Stomach (tissue), 9 donors: Measurements from ENCODE around the gene AGRP. TPM values are rescaled to one million over a fixed set of nuclear protein-coding genes. Genes with fewer than 3 reads are reported as not detected.

ENCODE experiments used
- DNase-seq, 2 donors: peaks; one replicate each; pipeline versions ENCODE4 v3.0.0 to v3.0.0-alpha.2; 2013 to 2019
- H3K27ac ChIP-seq, 5 donors: fragments of 200-600 bp in 4 of 5; sonication (generic) in 4 of 5; one replicate each; pipeline ENCODE4 v1.5.1; 2013 to 2019; ENCODE audit warnings: mild to moderate bottlenecking in 1 of 5, moderate library complexity in 1 of 5
- H3K27me3 ChIP-seq, 3 donors: fragments of 200-600 bp; sonication (generic); one replicate each; pipeline ENCODE4 v1.5.1; 2017 to 2019; ENCODE audit warnings: mixed run types in 1 of 3
- H3K36me3 ChIP-seq, 4 donors: fragments of 200-600 bp; sonication (generic); 1 replicate in 3 of 4; 2 replicates in 1 of 4; pipeline ENCODE4 v1.5.1; 2016 to 2019
- H3K4me1 ChIP-seq, 4 donors: fragments of 200-600 bp; sonication (generic); one replicate each; pipeline ENCODE4 v1.5.1; 2016 to 2019
- H3K4me3 ChIP-seq, 4 donors: fragments of 200-600 bp; sonication (generic) in 3 of 4; one replicate each; pipeline ENCODE4 v1.5.1; 2016 to 2019; ENCODE audit warnings: mild to moderate bottlenecking in 1 of 4
- H3K9me3 ChIP-seq, 4 donors: fragments of 200-600 bp; sonication (generic); one replicate each; pipeline ENCODE4 v1.5.1; 2016 to 2019
- CTCF ChIP-seq, 7 experiments: fragments of 450-650 bp in 4 of 7; fragments of 200-600 bp in 3 of 7; sonication (generic) in 3 of 7; IDR thresholded peaks; one replicate each; pipeline ENCODE4 v1.5.1; 2016 to 2019; ENCODE audit warnings: antibody characterized with exemption in 7 of 7, control low read depth in 2 of 7, mild to moderate bottlenecking in 1 of 7
- EP300 ChIP-seq: sonication (generic); formaldehyde crosslinking; IDR thresholded peaks from one replicate; pipeline ENCODE4 v1.6.1; 2017; ENCODE audit warnings: antibody characterized with exemption
- POLR2A ChIP-seq, 4 donors: fragments of 450-650 bp; IDR thresholded peaks; one replicate each; pipeline ENCODE4 v1.6.1; 2016; ENCODE audit warnings: antibody characterized with exemption in 4 of 4, control low read depth in 2 of 4, mild to moderate bottlenecking in 1 of 4, moderate library complexity in 1 of 4
- POLR2AphosphoS5 ChIP-seq, 3 donors: sonication (generic); formaldehyde crosslinking; IDR thresholded peaks; one replicate each; pipeline ENCODE4 v1.6.1; 2016; ENCODE audit warnings: antibody characterized with exemption in 3 of 3
- WGBS, 5 donors: extraction: QIAGEN DNeasy Blood & Tissue Kit in 3 of 5; methylation state at CpG; one replicate each; pipeline versions ENCODE4 v1.1.5 to v1.1.7; 2013 to 2018; 5-methylcytosine and 5-hydroxymethylcytosine counted together
- intact Hi-C: fragments of 100-400 bp; cut with DNase I; formaldehyde crosslinking; loops from one replicate; pipeline ENCODE4 v1.15.1; 2023; ENCODE audit warnings: low total_unique reads
- polyA plus RNA-seq, 3 donors: library from polyadenylated mRNA; stranded (reverse); fragments of 200-250 nt; gene quantifications; one replicate each; pipeline ENCODE4 v1.2.3, GENCODE V29; 2013
- total RNA-seq, 5 donors: library from RNA; depleted of rRNA; stranded (reverse); fragments of >200 nt; gene quantifications; one replicate each; pipeline versions ENCODE4 v1.1.0 to v1.2.3, GENCODE V29; 2014 to 2016
- donor health status: healthy with polysubstance abuse.
- donor health status: Bipolar disorder and iron deficiency.
- donor health status: healthy.

AGRP gene
- total and polyA plus RNA-seq, 8 donors, result not detected

GRCh38 chr16:67528870-67529581 lies 45.7 kb upstream of the AGRP start:
- Histone ChIP-seq H3K27me3 (no peaks in the 10 kb centered on the region), H3K4me3 (peak overlapping the region; percentile 70 to 93 (median 84)), H3K9me3 (no peaks in the 10 kb centered on the region), H3K36me3 (no peaks in the 10 kb centered on the region), H3K27ac (peak overlapping the region; percentile 86 to 93 (median 89)), H3K4me1 (peaks cover 15 to 56% (median 52%) of the 10 kb centered on the region in 4 donors)
- intact Hi-C loops, result no loop called here
- peak in 2 of 3 donors; percentile 4 to 53 for TF ChIP-seq POLR2AphosphoS5 (IDR thresholded peaks at IDR 0.05)
- no peak for TF ChIP-seq CTCF (IDR thresholded peaks at IDR 0.05)
- TF ChIP-seq POLR2A (IDR thresholded peaks at IDR 0.05), result no peak
- no peak for TF ChIP-seq EP300
- DNase-seq, result peak in 1 of 2 donors; percentile 73
- WGBS, 5 donors, result 0 to 6% (median 1%) methylated on average over 1 to 64 of the region's 65 CpGs

- Histone ChIP-seq H3K4me3 (peak within 1 kb of the TSS; percentile 70 to 93 (median 84)), H3K4me1 (peaks cover 15 to 54% (median 51%) of the 10 kb centered on the region in 4 donors), H3K27ac (peak within 1 kb of the TSS; percentile 86 to 93 (median 89)), H3K9me3 (no peaks in the 10 kb centered on the region), H3K36me3 (no peaks in the 10 kb centered on the region), H3K27me3 (no peaks in the 10 kb centered on the region)
- intact Hi-C loops, result no loop called here
- TF ChIP-seq POLR2AphosphoS5 (IDR thresholded peaks at IDR 0.05), result no peak
- peak; percentile 65 to 84 for DNase-seq
- 2 to 34% (median 22%) methylated on average over 11 to 42 of the region's 45 CpGs for WGBS, 5 donors
Measured at GRCh38 chr16:67528222-67528869, 45.0 kb upstream of the AGRP start, which contains the start of gene RIPOR1. TSS of gene RIPOR1 (plus strand) at chr16:67528829. CDS start at chr16:67538447, 9,618 bp downstream.

- Histone ChIP-seq H3K27me3 (no peaks in the 10 kb centered on the region), H3K4me3 (no peak overlapping the region), H3K27ac (no peak overlapping the region), H3K9me3 (no peaks in the 10 kb centered on the region), H3K4me1 (peaks cover 13 to 40% (median 35%) of the 10 kb centered on the region in 4 donors), H3K36me3 (no peaks in the 10 kb centered on the region)
- TF ChIP-seq CTCF (IDR thresholded peaks at IDR 0.05) (no peak), POLR2A (IDR thresholded peaks at IDR 0.05) (no peak), POLR2AphosphoS5 (IDR thresholded peaks at IDR 0.05) (no peak), EP300 (no peak)
- WGBS, 5 donors, result 40 to 63% (median 61%) methylated on average over 3 of the region's 3 CpGs
- DNase-seq, result no peak
- intact Hi-C loops, result no loop called here
Measured at GRCh38 chr16:67526149-67526791, 42.9 kb upstream of the AGRP start.

- Histone ChIP-seq H3K36me3 (no peaks in the 10 kb centered on the region), H3K4me3 (no peak overlapping the region), H3K27me3 (no peaks in the 10 kb centered on the region), H3K27ac (no peak overlapping the region), H3K4me1 (peaks cover 6 to 35% (median 29%) of the 10 kb centered on the region in 4 donors), H3K9me3 (no peaks in the 10 kb centered on the region)
- 71 to 83% (median 74%) methylated on average over 11 of the region's 11 CpGs for WGBS, 5 donors
- TF ChIP-seq EP300 (no peak), POLR2A (IDR thresholded peaks at IDR 0.05) (no peak), CTCF (IDR thresholded peaks at IDR 0.05) (no peak), POLR2AphosphoS5 (IDR thresholded peaks at IDR 0.05) (no peak)
- peak in 1 of 2 donors; percentile 4 for DNase-seq
- intact Hi-C loops, result no loop called here
Measured at GRCh38 chr16:67525176-67525860, 42.0 kb upstream of the AGRP start.
